Tibial nerve (tissue), 4 donors: Measurements from ENCODE around the gene PLCB3. TPM values are rescaled to one million over a fixed set of nuclear protein-coding genes. Genes with fewer than 3 reads are reported as not detected.
A peak's percentile ranks its signal among the peaks of the same experiment; 100 is the strongest.

Experiments
- DNase-seq, 2 donors: peaks; one replicate each; pipeline ENCODE4 v3.0.0-alpha.2; 2019; ENCODE audit warnings: low spot score in 2 of 2
- H3K27ac ChIP-seq, 4 donors: fragments of 200-600 bp; sonication (generic) in 3 of 4; one replicate each; pipeline ENCODE4 v1.5.1; 2017 to 2019; ENCODE audit warnings: mild to moderate bottlenecking in 1 of 4
- H3K27me3 ChIP-seq, 2 donors: fragments of 200-600 bp; sonication (generic) in 1 of 2; one replicate each; pipeline versions ENCODE4 v1.5.1 to v1.6.0; 2017 to 2019
- H3K36me3 ChIP-seq, 3 donors: fragments of 200-600 bp; sonication (generic); one replicate each; pipeline ENCODE4 v1.5.1; 2018 to 2019
- H3K4me1 ChIP-seq, 4 donors: fragments of 200-600 bp; sonication (generic) in 3 of 4; one replicate each; pipeline ENCODE4 v1.5.1; 2017 to 2019
- H3K4me3 ChIP-seq, 4 donors: fragments of 200-600 bp; sonication (generic) in 3 of 4; one replicate each; pipeline ENCODE4 v1.5.1; 2017 to 2019; ENCODE audit warnings: mild to moderate bottlenecking in 1 of 4, moderate library complexity in 1 of 4
- H3K9me3 ChIP-seq, 4 donors: fragments of 200-600 bp; sonication (generic) in 3 of 4; one replicate each; pipeline ENCODE4 v1.5.1; 2017 to 2019
- EP300 ChIP-seq, 2 donors: sonication (generic); formaldehyde crosslinking; IDR thresholded peaks; one replicate each; pipeline ENCODE4 v1.6.1; 2017; ENCODE audit warnings: antibody characterized with exemption in 2 of 2, mild to moderate bottlenecking in 1 of 2
- POLR2A ChIP-seq, 2 donors: fragments of 450-650 bp; IDR thresholded peaks; one replicate each; pipeline ENCODE4 v1.6.1; 2017; ENCODE audit warnings: antibody characterized with exemption in 2 of 2, mild to moderate bottlenecking in 2 of 2, moderate library complexity in 2 of 2
- WGBS, 2 donors: methylation state at CpG; one replicate each; pipeline ENCODE4 v1.1.5; 2018; 5-methylcytosine and 5-hydroxymethylcytosine counted together
- total RNA-seq, 4 donors: library from RNA; depleted of rRNA; stranded (reverse); fragments of >200 nt; gene quantifications; one replicate each; pipeline ENCODE4 v1.1.0, GENCODE V29; 2016
- TF ChIP-seq, protein P1 (sequence below), 5 experiments: fragments of 200-600 bp in 3 of 5; fragments of 450-650 bp in 2 of 5; sonication (generic) in 3 of 5; IDR thresholded peaks; one replicate each; pipeline ENCODE4 v1.5.1; 2016 to 2019; ENCODE audit warnings: antibody characterized with exemption in 5 of 5, mild to moderate bottlenecking in 3 of 5, moderate library complexity in 2 of 5

Gene PLCB3
- total RNA-seq, 4 donors from 2014 or later: 18.0 to 44.4 (median 27.1) TPM

DNA sequence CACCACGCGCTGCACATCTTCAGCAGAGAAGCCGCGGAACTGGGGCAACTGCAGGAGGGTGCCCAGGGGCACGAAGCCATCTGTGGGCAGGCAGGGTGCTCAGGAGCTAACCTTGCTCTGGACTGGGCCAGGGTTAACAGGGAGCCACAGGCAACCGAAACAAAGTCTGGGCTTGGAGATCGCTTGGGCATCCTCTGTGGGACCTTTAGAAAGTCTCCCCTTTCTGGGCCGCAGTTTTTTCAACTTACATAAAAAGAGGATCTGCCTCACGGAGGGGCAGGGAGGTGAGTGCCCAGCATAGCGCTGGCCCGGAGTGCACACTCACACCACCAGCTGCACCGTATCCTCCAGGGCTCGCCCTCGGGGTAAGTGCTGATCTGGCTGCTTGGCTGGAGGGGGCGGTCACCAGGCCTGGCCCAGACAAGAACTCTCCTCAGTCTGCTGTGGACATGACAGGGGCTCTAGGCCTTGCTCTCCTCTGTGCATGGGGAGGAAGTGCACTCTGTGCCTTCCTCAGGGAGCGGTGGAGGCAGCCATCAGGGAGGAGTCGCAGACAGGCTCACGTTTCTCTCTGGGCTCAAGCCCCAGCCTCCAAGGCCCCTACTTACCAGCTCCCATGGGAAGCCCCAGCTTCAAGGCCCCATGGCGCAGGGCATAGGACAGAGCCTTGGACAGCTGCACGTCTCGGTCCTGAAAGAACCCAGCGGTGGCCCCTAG, 26.3 kb upstream of the PLCB3 start:
- Histone ChIP-seq H3K27me3 (no peaks in the 10 kb centered on the region), H3K9me3 (no peaks in the 10 kb centered on the region), H3K4me3 (peak overlapping the region; percentile 56 to 91 (median 80)), H3K4me1 (peaks cover 0 to 45% (median 28%) of the 10 kb centered on the region in 4 donors), H3K27ac (peak overlapping the region; percentile 84 to 96 (median 91)), H3K36me3 (peaks cover 0 to 32% (median 0%) of the 10 kb centered on the region in 3 donors)
- TF ChIP-seq, protein P1, sequence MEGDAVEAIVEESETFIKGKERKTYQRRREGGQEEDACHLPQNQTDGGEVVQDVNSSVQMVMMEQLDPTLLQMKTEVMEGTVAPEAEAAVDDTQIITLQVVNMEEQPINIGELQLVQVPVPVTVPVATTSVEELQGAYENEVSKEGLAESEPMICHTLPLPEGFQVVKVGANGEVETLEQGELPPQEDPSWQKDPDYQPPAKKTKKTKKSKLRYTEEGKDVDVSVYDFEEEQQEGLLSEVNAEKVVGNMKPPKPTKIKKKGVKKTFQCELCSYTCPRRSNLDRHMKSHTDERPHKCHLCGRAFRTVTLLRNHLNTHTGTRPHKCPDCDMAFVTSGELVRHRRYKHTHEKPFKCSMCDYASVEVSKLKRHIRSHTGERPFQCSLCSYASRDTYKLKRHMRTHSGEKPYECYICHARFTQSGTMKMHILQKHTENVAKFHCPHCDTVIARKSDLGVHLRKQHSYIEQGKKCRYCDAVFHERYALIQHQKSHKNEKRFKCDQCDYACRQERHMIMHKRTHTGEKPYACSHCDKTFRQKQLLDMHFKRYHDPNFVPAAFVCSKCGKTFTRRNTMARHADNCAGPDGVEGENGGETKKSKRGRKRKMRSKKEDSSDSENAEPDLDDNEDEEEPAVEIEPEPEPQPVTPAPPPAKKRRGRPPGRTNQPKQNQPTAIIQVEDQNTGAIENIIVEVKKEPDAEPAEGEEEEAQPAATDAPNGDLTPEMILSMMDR (IDR thresholded peaks at IDR 0.05): no peak
- TF ChIP-seq EP300 (IDR thresholded peaks at IDR 0.05) (no peak), POLR2A (IDR thresholded peaks at IDR 0.05) (no peak)
- DNase-seq: no peak
- WGBS, 2 donors: 54 to 55% methylated on average over 21 of the region's 22 CpGs

DNA sequence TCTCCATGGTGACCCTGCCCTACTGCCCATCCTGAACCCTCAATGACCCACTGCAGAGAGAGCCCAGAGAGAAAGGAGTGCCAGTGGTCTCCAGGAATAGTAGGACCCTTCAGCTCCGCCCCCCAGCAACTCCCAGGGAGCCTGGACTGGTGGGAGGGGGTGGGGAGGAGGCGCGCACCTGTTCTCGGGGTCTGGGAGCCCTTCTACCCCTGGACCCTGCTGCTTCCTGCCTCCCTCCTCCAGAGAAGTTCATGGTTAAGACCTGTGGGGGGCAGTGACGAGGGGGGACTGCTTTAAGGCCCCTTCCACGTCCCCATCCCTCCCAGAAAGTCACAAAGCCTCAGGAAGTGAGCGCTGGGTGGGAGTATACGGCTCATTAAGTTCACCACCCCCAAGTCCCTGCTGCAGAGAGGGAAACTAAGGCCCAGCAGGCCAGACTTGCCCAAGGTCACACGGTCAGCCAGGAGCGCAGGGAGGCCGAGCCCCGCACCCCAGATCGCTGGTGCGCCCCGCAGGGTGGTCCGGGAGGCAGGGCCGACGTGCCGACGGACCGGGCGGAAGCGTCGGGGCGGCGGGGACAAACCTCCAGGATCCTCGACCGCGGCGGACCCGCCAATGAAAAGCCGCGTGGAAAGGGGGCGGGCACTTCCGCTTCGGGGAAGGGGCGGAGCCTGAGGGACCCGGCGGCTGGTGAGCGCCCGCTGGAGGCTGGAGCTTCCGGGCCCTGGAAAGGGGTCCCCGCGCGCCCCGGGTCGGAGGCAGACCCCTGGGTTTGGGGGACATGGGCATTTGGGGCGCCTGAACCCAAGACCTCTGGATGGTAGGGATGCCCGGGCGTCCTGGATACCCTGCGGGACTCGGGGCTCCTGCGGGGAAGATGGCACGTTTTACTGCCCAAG, 25.5 kb upstream of the PLCB3 start, which contains the start of the genes NUDT22 and TRPT1:
Gene NUDT22 (plus strand): TSS at position 667 of the 899 bp plus-strand sequence. CDS start 379 bp downstream, outside the sequence.
Gene TRPT1 (minus strand): TSS at position 579 of the 899 bp plus-strand sequence. CDS start 326 bp downstream, at position 253.
- Histone ChIP-seq H3K4me3 (peak within 1 kb of the TSS; percentile 56 to 91 (median 80)), H3K4me1 (peaks cover 0 to 49% (median 28%) of the 10 kb centered on the region in 4 donors)
- TF ChIP-seq, protein P1 (IDR thresholded peaks at IDR 0.05): peak in 4 of 5 experiments; percentile 5 to 41 (median 20)
- TF ChIP-seq POLR2A (IDR thresholded peaks at IDR 0.05) (peak; percentile 82 to 86), EP300 (IDR thresholded peaks at IDR 0.05) (peak; percentile 75 to 90)

DNA sequence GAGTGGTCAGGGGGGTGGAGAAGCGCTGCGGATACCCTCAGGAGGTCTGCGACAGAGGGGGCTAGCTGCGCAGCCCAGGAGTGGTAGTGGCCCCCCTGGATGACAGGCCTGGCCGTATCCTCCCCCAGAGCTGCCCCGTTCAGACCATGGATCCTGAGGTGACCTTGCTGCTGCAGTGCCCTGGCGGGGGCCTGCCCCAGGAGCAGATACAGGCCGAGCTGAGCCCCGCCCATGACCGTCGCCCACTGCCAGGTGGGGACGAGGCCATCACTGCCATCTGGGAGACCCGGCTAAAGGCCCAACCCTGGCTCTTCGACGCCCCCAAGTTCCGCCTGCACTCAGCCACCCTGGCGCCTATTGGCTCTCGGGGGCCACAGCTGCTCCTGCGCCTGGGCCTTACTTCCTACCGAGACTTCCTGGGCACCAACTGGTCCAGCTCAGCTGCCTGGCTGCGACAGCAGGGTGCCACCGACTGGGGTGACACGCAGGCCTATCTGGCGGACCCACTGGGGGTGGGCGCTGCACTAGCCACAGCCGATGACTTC, 24.8 kb upstream of the PLCB3 start:
- H3K4me1 ChIP-seq: peaks cover 0 to 56% (median 30%) of the 10 kb centered on the region in 4 donors
- DNase-seq: no peak
- H3K36me3 ChIP-seq: peaks cover 0 to 20% (median 0%) of the 10 kb centered on the region in 3 donors
- TF ChIP-seq POLR2A (IDR thresholded peaks at IDR 0.05) (no peak), EP300 (IDR thresholded peaks at IDR 0.05) (no peak)
- TF ChIP-seq, protein P1 (IDR thresholded peaks at IDR 0.05): no peak
- H3K4me3 ChIP-seq: peak overlapping the region; percentile 56 to 91 (median 80)
- no peaks in the 10 kb centered on the region for H3K27me3 ChIP-seq
- no peaks in the 10 kb centered on the region for H3K9me3 ChIP-seq
- 9 to 21% methylated on average over 12 to 13 of the region's 26 CpGs for WGBS, 2 donors
- peak overlapping the region; percentile 84 to 96 (median 91) for H3K27ac ChIP-seq

More for the DNA sequence above, 25.5 kb upstream of the PLCB3 start, which contains the start of the genes NUDT22 and TRPT1:
- no peaks in the 10 kb centered on the region for H3K27me3 ChIP-seq
- no peaks in the 10 kb centered on the region for H3K9me3 ChIP-seq
- DNase-seq: peak; percentile 81 to 88
- 1% methylated on average over 33 to 51 of the region's 54 CpGs for WGBS, 2 donors
- H3K27ac ChIP-seq: peak within 1 kb of the TSS; percentile 84 to 96 (median 91)
- peaks cover 0 to 24% (median 0%) of the 10 kb centered on the region in 3 donors for H3K36me3 ChIP-seq

DNA sequence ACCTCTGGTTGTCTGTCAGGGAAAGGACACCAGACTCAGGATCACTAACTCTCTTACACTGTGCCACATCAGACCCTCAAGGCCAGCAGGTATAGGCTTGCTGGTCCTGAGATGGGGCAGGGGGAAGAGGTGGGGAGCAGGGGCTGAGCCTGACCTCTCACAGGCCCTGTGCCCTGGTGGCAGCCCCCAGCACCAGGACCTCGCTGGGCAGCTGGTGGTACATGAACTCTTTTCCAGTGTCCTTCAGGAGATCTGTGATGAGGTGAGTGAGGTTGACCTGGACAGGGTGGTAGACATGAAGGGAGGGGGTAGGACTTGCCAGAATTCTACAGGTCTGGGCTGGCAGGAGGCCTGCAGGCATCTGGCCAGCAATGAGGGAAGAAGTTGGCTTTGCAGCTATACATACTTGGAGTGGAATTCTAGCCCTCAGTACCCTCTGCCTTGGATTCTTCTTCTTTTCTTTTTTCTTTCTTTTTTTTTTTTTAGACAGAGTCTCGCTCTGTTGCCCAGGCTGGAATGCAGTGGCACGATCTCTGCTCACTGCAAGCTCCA, 23.8 kb upstream of the PLCB3 start:
- Histone ChIP-seq H3K9me3 (no peaks in the 10 kb centered on the region), H3K4me1 (peaks cover 0 to 65% (median 32%) of the 10 kb centered on the region in 4 donors), H3K36me3 (peaks cover 0 to 20% (median 0%) of the 10 kb centered on the region in 3 donors), H3K27me3 (no peaks in the 10 kb centered on the region), H3K27ac (peak overlapping the region in 3 of 4 donors; percentile 90 to 96 (median 92)), H3K4me3 (peak overlapping the region in 3 of 4 donors; percentile 56 to 88 (median 73))
- DNase-seq: no peak
- no peak for TF ChIP-seq POLR2A (IDR thresholded peaks at IDR 0.05)
- whole genome bisulfite sequencing, 2 donors: 73 to 79% methylated on average over 3 of the region's 3 CpGs
